ELR (cell line): ENCODE results near the gene ALOX12B.
"Not testable (repeated sequence)": the region's sequence is repeated elsewhere in the genome, so short reads cannot be mapped to it uniquely, and the experiment has no call there.

Experiments used
- DNase-seq: peaks from one replicate; pipeline ENCODE4 v3.0.0-alpha.2; 2015; ENCODE audit warnings: low read depth

Gene ALOX12B

GRCh38 chr17:8082292-8082691 lies 5.2 kb downstream of the ALOX12B start:
- no peak for DNase-seq

- DNase-seq: no peak
These were observed 5.6 kb downstream of the ALOX12B start for GRCh38 chr17:8081876-8082275.

GRCh38 chr17:8080799-8081219 lies 6.7 kb downstream of the ALOX12B start:
- no peak for DNase-seq

- DNase-seq: no peak
These were observed 7.2 kb downstream of the ALOX12B start for GRCh38 chr17:8080208-8080798.

- DNase-seq: peak; percentile 66
These were observed 8.0 kb downstream of the ALOX12B start for GRCh38 chr17:8079291-8080207.

- DNase-seq: not testable (repeated sequence)
These were observed 9.6 kb downstream of the ALOX12B start for GRCh38 chr17:8077939-8078338.

GRCh38 chr17:8076502-8077266 lies 10.8 kb downstream of the ALOX12B start:
- DNase-seq: no peak

- no peak for DNase-seq
These were observed 11.8 kb downstream of the ALOX12B start for GRCh38 chr17:8075574-8076342.

GRCh38 chr17:8075081-8075480 lies 12.4 kb downstream of the ALOX12B start:
- DNase-seq: no peak

- no peak for DNase-seq
These were observed 13.0 kb downstream of the ALOX12B start for GRCh38 chr17:8074554-8074953.

GRCh38 chr17:8073627-8074484 lies 13.7 kb downstream of the ALOX12B start:
- peak; percentile 73 for DNase-seq

GRCh38 chr17:8072729-8073461 lies 14.6 kb downstream of the ALOX12B start:
- DNase-seq: no peak

- no peak for DNase-seq
These were observed 15.2 kb downstream of the ALOX12B start for GRCh38 chr17:8072341-8072728.

- no peak for DNase-seq
These were observed 16.0 kb downstream of the ALOX12B start for GRCh38 chr17:8071496-8071895.

GRCh38 chr17:8069587-8069860 lies 18.0 kb downstream of the ALOX12B start:
- no peak for DNase-seq

- DNase-seq: no peak
These were observed 18.6 kb downstream of the ALOX12B start for GRCh38 chr17:8068736-8069586.

GRCh38 chr17:8067806-8068205 lies 19.7 kb downstream of the ALOX12B start:
- DNase-seq: no peak

GRCh38 chr17:8066841-8067775 lies 20.4 kb downstream of the ALOX12B start:
- no peak for DNase-seq
